Small intestine (tissue), 7 donors: ENCODE results near the gene C12orf56. TPM values are rescaled to one million over a fixed set of nuclear protein-coding genes. Genes with fewer than 3 reads are reported as not detected.
A peak's percentile ranks its signal among the peaks of the same experiment; 100 is the strongest.

Experiments used
- DNase-seq, 2 donors: peaks; one replicate each; pipeline versions ENCODE4 v3.0.0 to v3.0.0-alpha.2; 2013
- FAIRE-seq: peaks from 2 replicates; lab custom pipeline; 2012; peaks lifted over from hg19 to GRCh38; lab: Jason Lieb, UNC
- H3K27ac ChIP-seq, 3 donors: one replicate each; pipeline ENCODE4 v1.5.1; 2013; ENCODE audit warnings: low read length in 2 of 3, mild to moderate bottlenecking in 2 of 3, control low read depth in 1 of 3, inconsistent platforms in 1 of 3, low read depth in 1 of 3, moderate library complexity in 1 of 3
- H3K27me3 ChIP-seq, 3 donors: one replicate each; pipeline ENCODE4 v1.6.1; 2013; ENCODE audit warnings: low read length in 3 of 3, inconsistent platforms in 1 of 3; ENCODE audit not compliant: control insufficient read depth in 3 of 3, insufficient read depth in 3 of 3
- H3K36me3 ChIP-seq, 3 donors: one replicate each; pipeline ENCODE4 v1.6.1; 2013; ENCODE audit warnings: low read length in 3 of 3, inconsistent platforms in 1 of 3, low read depth in 1 of 3, mild to moderate bottlenecking in 1 of 3, moderate library complexity in 1 of 3; ENCODE audit not compliant: control insufficient read depth in 3 of 3, insufficient read depth in 2 of 3
- H3K4me1 ChIP-seq, 3 donors: one replicate each; pipeline ENCODE4 v1.6.1; 2013; ENCODE audit warnings: low read length in 2 of 3, inconsistent platforms in 1 of 3, low read depth in 1 of 3, mild to moderate bottlenecking in 1 of 3, moderate library complexity in 1 of 3; ENCODE audit not compliant: control insufficient read depth in 3 of 3, insufficient read depth in 2 of 3
- H3K4me3 ChIP-seq, 3 donors: one replicate each; pipeline ENCODE4 v1.5.1; 2013; ENCODE audit warnings: low read length in 3 of 3, control low read depth in 1 of 3, inconsistent platforms in 1 of 3, low read depth in 1 of 3, mild to moderate bottlenecking in 1 of 3, moderate library complexity in 1 of 3
- H3K9me3 ChIP-seq, 2 donors: one replicate each; pipeline ENCODE4 v1.6.1; 2013; ENCODE audit warnings: low read depth in 1 of 2, low read length in 1 of 2; ENCODE audit not compliant: control insufficient read depth in 2 of 2, insufficient read depth in 1 of 2
- WGBS, 3 donors: extraction: QIAGEN DNeasy Blood & Tissue Kit; methylation state at CpG; one replicate each; pipeline ENCODE4 v1.1.7; 2013; 5-methylcytosine and 5-hydroxymethylcytosine counted together
- polyA plus RNA-seq, 4 donors: library from polyadenylated mRNA; stranded (reverse) in 3 of 4; unstranded in 1 of 4; fragments of 200-250 nt in 3 of 4; fragments of 120-200 nt in 1 of 4; gene quantifications; one replicate each; pipeline versions ENCODE4 v1.2.1 to v1.2.3, GENCODE V29; 2013
- donor health status: healthy with polysubstance abuse.
- donor health status: control.
- donor health status: control.
- donor health status: Bipolar disorder and iron deficiency.
- donor health status: healthy.

Gene C12orf56
- polyA plus RNA-seq, 4 donors, result 0.04 TPM; not detected in 3

- H3K4me1 ChIP-seq, result no peaks in the 10 kb centered on the region
- peaks cover 0 to 3% (median 0%) of the 10 kb centered on the region in 3 donors for H3K27me3 ChIP-seq
- DNase-seq (no peak), FAIRE-seq (no peak)
- no peak overlapping the region for H3K4me3 ChIP-seq
- WGBS, 3 donors, result 81 to 91% (median 86%) methylated on average over 5 of the region's 5 CpGs
- no peaks in the 10 kb centered on the region for H3K9me3 ChIP-seq
- H3K36me3 ChIP-seq, result no peaks in the 10 kb centered on the region
- H3K27ac ChIP-seq, result no peak overlapping the region
Observed at GRCh38 chr12:64261813-64262212, 128.7 kb downstream of the C12orf56 start.

DNA sequence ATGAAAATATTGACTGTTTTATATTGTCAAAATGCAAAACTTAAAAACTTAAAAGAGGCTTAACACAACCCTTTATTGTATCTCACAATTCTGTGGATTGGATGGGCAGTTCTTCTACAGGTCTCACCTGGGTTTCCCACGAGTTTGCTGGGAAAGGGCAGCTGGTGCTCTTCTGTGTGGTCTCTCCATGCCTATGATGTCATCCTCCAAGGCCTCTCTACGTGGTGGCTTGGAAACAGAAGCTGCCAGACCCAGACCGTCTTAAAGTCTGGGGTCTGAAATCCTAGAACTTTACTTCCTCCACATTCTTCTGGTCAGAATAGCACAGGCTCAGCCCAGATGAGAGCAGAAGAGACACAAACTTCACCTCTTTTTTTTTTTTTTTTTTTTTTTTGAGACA, 132.0 kb downstream of the C12orf56 start:
- H3K36me3 ChIP-seq, result no peaks in the 10 kb centered on the region
- H3K9me3 ChIP-seq, result no peaks in the 10 kb centered on the region
- no peak overlapping the region for H3K4me3 ChIP-seq
- DNase-seq (no peak), FAIRE-seq (no peak)
- H3K4me1 ChIP-seq, result no peaks in the 10 kb centered on the region
- WGBS, 3 donors, result 39 to 48% (median 41%) methylated on average over 3 of the region's 3 CpGs
- no peak overlapping the region for H3K27ac ChIP-seq
- H3K27me3 ChIP-seq, result no peaks in the 10 kb centered on the region

- Histone ChIP-seq H3K27me3 (no peaks in the 10 kb centered on the region), H3K9me3 (no peaks in the 10 kb centered on the region), H3K4me1 (no peaks in the 10 kb centered on the region), H3K27ac (no peak overlapping the region), H3K36me3 (no peaks in the 10 kb centered on the region), H3K4me3 (no peak overlapping the region)
- FAIRE-seq (peak; percentile 55), DNase-seq (peak; percentile 63 to 71)
- 64 to 80% (median 79%) methylated on average over 4 of the region's 4 CpGs for WGBS, 3 donors
Observed at GRCh38 chr12:64256166-64256800, 134.3 kb downstream of the C12orf56 start.

- no peak for FAIRE-seq
- no peak overlapping the region for H3K27ac ChIP-seq
- no peaks in the 10 kb centered on the region for H3K4me1 ChIP-seq
- WGBS, 3 donors, result 77 to 86% (median 77%) methylated on average over 4 of the region's 4 CpGs
- no peaks in the 10 kb centered on the region for H3K27me3 ChIP-seq
- no peaks in the 10 kb centered on the region for H3K9me3 ChIP-seq
- no peak for DNase-seq
- H3K36me3 ChIP-seq, result no peaks in the 10 kb centered on the region
- no peak overlapping the region for H3K4me3 ChIP-seq
Observed at GRCh38 chr12:64255249-64255648, 135.3 kb downstream of the C12orf56 start.

- WGBS, 3 donors, result 4 to 34% (median 13%) methylated on average over 1 of the region's 1 CpG
- no peak overlapping the region for H3K4me3 ChIP-seq
Observed at GRCh38 chr12:64253356-64253755, 137.2 kb downstream of the C12orf56 start.

DNA sequence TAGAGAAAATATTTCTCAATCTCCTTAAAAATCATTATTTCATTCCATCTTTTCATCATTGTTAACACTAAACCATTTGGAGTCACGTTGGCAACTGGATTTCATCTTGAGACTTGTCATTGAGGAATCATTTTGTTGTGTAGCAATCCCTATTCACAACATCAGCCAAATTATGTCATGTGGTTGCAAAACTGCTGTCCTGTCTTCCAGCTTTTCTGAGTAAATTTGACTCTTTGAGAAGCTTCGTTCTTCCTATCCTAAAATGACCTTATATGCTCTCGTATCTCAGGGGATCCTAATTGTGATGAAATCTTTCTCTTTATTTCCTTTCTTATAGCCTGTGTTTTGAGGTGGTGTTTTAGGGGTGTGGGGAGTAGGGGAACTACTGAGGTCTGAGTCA, 137.9 kb downstream of the C12orf56 start:
- 56 to 83% (median 79%) methylated on average over 3 of the region's 3 CpGs for WGBS, 3 donors
- FAIRE-seq (no peak), DNase-seq (no peak)

More at GRCh38 chr12:64253356-64253755, 137.2 kb downstream of the C12orf56 start:
- H3K9me3 ChIP-seq, result no peaks in the 10 kb centered on the region
- no peaks in the 10 kb centered on the region for H3K4me1 ChIP-seq
- no peaks in the 10 kb centered on the region for H3K27me3 ChIP-seq
- H3K36me3 ChIP-seq, result no peaks in the 10 kb centered on the region
- DNase-seq (no peak), FAIRE-seq (no peak)
- no peak overlapping the region for H3K27ac ChIP-seq

GRCh38 chr12:64243809-64244208, 146.7 kb downstream of the C12orf56 start:
- no peak overlapping the region for H3K4me3 ChIP-seq
- FAIRE-seq, result no peak
- no peak overlapping the region for H3K27ac ChIP-seq
- H3K9me3 ChIP-seq, result no peaks in the 10 kb centered on the region
- H3K36me3 ChIP-seq, result no peaks in the 10 kb centered on the region
- no peaks in the 10 kb centered on the region for H3K4me1 ChIP-seq
- H3K27me3 ChIP-seq, result no peaks in the 10 kb centered on the region
- WGBS, 3 donors, result 79 to 91% (median 87%) methylated on average over 4 of the region's 4 CpGs
- no peak for DNase-seq

More for the DNA sequence above, 137.9 kb downstream of the C12orf56 start:
- Histone ChIP-seq H3K36me3 (no peaks in the 10 kb centered on the region), H3K4me1 (no peaks in the 10 kb centered on the region), H3K27me3 (no peaks in the 10 kb centered on the region), H3K27ac (no peak overlapping the region), H3K4me3 (no peak overlapping the region), H3K9me3 (no peaks in the 10 kb centered on the region)

DNA sequence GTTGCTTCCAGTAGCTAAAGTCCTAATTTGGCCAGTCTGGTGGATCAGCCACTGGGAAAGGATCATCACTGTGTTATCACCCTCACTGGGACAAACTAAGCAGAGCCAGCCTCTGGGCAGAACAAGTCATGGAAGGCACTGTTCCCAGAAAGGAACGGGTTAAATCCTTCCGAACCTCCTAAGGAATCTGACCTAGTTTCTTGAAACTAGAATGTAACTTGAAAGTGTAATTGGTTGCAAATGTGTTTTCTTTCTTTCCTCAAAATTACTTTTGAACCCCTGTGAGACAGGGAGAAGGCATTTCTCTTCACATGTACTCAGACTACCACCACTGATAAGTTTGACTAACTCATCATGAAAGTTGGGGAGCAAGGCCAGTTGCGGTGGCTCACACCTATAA, 149.8 kb downstream of the C12orf56 start:
- Histone ChIP-seq H3K9me3 (no peaks in the 10 kb centered on the region), H3K4me3 (no peak overlapping the region), H3K27me3 (no peaks in the 10 kb centered on the region), H3K27ac (no peak overlapping the region), H3K4me1 (no peaks in the 10 kb centered on the region), H3K36me3 (no peaks in the 10 kb centered on the region)
- FAIRE-seq (no peak), DNase-seq (no peak)
- WGBS, 3 donors, result 81 to 92% (median 85%) methylated on average over 3 of the region's 3 CpGs

DNA sequence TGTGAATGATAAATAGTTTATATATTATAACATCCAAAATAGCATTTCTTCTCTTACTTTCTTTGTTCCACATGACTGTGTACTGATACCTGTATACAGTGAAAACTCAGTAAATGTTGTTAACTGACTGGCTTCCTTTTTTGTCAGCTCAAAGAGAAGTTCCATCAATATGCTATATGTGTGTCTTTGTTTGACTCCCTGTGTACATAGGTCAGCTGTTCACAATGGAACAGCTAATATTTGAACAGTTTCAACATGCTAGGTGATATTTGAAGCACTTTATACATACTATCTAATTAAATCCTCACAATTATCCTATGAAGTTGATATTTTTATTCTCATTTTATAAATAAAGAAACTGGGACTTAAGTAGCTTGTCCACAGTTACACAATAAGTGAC, 153.2 kb downstream of the C12orf56 start:
- H3K9me3 ChIP-seq, result no peaks in the 10 kb centered on the region
- DNase-seq (no peak), FAIRE-seq (no peak)
- H3K36me3 ChIP-seq, result no peaks in the 10 kb centered on the region
- H3K4me1 ChIP-seq, result no peaks in the 10 kb centered on the region
- H3K4me3 ChIP-seq, result no peak overlapping the region
- H3K27ac ChIP-seq, result no peak overlapping the region
- no peaks in the 10 kb centered on the region for H3K27me3 ChIP-seq
